Dermis blood vessel endothelial cell (primary cell): Measurements from ENCODE around the gene ZNF683. TPM values are rescaled to one million over a fixed set of nuclear protein-coding genes. Genes with fewer than 3 reads are reported as not detected.
A peak's percentile ranks its signal among the peaks of the same experiment; 100 is the strongest.
"Not testable (repeated sequence)": the region's sequence is repeated elsewhere in the genome, so short reads cannot be mapped to it uniquely, and the experiment has no call there.

Source experiments
- DNase-seq: peaks from one replicate; pipeline ENCODE4 v3.0.0; 2010
- total RNA-seq: library from RNA; depleted of rRNA; stranded (reverse); fragments of >200 nt; gene quantifications from 2 replicates; pipeline ENCODE4 v1.2.3, GENCODE V29; 2014

ZNF683 gene
- total RNA-seq, 1 donor from 2014 or later: not detected

DNA sequence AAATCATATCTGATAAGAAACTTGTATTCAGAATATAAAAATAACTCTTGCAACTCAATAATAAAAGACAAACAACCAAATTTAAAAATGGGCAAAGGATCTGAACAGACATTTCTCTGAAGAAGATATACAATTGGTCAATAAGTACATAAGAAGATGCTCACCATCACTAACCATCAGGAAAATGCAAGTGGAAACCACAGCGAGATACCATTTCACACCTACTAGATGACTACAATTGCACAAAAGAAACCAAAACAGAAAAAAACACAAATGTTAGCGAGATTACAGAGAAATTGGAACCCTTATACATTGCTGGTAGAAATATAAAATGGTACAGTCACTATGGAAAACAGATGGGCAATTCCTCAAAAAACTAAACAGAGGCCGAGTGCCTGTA is 11.5 kb upstream of the ZNF683 start:
- no peak for DNase-seq

DNA sequence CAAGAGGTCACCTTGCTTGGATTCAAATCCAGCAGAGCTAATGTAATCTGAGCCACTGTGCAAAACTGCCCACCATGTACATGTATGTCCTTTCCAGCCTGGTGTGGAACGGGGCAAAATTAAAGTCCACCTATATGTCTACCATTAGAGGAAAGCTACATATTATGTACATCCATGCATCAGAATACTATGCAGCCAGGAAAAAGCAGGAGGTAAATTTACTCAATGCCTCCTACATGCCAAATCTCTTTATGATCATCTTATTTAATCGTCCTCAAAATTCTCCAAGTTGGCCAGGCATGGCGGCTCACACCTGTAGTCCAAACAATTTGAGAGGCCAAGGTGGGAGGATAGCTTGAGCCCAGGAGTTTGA is 6.3 kb upstream of the ZNF683 start:
- no peak for DNase-seq

- peak; percentile 67 for DNase-seq
Measured at GRCh38 chr1:26378088-26378878, 5.7 kb upstream of the ZNF683 start.

- no peak for DNase-seq
Measured at GRCh38 chr1:26376050-26376449, 3.5 kb upstream of the ZNF683 start.

- peak; percentile 34 for DNase-seq
Measured at GRCh38 chr1:26375081-26375480, 2.5 kb upstream of the ZNF683 start.

DNA sequence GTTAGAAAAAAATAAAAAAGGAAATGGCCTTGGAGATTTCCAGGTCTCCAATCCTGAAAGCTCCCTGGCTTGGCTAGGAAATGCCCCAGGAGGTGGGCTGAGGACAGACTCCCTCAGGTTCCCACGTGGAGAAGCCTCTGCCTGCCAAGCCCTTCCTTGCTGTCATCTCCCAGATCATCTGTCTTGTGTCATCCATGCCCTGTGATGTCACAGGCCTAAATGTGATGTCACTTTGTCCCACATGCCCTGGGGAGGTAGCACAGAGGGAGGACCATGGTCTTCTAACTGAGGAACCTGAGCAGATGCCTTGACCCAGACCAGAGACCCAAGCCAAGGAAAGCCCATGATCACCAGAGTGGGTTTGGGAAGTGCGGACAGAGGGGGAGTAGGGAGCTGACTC is 1.8 kb upstream of the ZNF683 start:
- not testable (repeated sequence) for DNase-seq

DNA sequence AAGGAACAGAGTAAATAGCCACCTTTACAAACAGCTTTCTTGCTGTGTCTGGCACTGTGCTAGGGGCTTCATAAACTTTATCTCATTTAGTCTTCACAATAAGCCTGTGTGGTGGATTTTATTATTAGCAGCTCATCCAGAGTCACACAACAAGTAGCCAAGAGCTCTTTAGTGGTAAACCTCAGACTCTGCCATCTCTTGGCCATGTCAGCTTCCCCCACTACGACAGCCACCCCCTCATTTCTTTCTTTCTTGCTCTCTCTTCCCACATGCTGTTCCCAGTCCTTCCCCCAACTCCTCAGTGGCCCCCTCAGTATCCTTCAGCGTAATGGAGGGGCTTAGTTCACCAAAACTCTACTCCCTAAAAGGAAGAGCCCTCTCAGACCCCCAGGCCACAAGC is 1.2 kb upstream of the ZNF683 start:
- no peak for DNase-seq

DNA sequence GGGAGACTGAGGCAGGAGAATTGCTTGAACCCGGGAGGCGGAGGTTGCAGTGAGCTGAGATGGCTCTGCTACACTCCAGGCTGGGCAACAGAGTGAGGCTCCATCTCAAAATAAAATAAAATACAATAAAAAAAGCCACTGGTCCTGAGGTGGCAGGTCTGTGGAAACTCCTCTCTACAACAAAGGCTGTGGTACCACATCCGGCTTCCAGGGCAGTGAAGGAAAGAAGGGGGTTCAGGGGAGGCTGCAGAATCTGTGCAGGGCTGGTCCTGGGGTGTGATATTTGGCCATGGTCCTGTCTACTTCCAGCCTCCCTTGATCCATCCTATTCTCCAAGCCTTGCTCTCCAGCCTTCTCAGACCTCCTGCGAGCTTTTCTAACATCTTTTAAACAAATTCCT is 731 bp upstream of the ZNF683 start:
- no peak for DNase-seq

GRCh38 chr1:26372039-26372438 is 511 bp downstream of the ZNF683 start:
- DNase-seq: no peak

DNA sequence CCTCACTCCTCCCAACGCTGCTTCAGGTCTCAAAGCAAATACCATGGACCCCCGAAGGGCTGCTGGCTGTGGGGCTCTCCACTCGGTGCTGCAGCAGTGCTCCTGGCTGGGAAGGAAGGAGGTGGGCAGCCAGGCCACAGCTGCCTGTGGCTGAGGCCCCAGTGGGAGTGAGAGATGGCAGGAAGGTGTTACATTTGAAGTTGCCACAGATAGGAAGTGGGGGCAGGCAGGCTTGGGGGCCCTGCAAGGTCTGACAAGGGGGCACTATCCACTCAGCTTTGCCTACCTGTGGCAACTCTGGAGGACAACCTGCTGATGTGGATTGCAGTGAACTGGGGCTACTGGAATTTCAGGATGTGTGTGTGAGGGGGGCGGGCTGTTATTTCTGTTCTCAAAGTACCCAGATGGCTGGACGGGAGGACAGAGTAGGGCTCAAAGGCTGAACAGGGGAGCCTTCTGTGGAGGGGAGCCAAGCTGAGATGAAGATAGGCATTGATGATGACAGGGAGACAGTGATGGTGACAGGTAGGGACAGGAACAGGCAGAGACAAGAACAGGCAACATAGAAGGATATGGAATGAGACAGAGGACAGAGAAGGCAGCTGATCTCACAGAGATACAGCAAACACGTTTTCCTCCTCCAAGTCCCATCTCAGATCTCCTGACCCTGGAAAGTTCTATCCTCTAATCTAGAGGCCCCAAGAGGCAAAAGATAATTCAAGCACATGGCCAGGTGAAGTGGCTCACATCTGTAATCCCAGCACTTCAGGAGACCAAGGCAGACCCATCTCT is 1.8 kb downstream of the ZNF683 start:
- DNase-seq: no peak

DNA sequence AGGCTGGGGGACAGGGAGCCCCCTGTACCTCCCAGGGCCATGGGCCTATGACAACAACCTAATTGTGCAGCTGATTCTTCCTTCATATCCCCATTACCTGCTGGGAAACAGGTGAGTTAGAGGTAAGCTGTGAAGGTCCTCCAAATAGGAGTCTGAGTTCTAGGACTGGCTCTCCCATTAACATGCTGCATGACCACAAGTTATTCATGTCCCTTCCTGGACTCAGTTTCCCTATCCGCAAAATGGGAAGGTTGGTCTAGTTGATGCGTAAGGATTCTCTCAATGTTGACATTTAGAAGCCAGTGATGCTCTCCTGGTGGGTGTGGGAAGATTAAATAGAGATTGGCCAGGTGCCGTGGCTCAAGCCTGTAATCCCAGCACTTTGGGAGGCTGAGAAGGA is 4.1 kb downstream of the ZNF683 start:
- no peak for DNase-seq

- no peak for DNase-seq
Measured at GRCh38 chr1:26368006-26368405, 4.5 kb downstream of the ZNF683 start.

GRCh38 chr1:26367441-26367840 is 5.1 kb downstream of the ZNF683 start:
- no peak for DNase-seq

DNA sequence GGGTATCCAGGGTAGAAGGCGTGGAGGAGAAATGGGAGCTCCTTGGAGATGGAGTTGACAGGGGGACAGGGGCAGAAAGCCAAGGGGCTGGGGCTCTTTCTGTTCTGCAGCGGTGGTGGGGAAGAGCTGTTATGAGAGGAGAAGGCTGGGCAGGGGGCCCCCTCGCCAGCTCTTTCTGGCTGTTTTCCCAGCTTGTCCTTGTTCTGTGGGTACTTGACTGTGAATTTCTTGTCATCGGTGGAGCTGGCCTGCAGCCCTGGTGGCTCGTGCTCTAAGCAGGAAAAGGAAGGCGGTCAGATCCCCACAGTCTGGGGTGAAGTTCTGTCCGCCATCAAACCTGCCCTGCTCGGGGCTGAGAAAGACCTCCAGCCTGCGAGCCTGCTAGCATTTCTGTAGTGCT is 7.6 kb downstream of the ZNF683 start:
- no peak for DNase-seq

DNA sequence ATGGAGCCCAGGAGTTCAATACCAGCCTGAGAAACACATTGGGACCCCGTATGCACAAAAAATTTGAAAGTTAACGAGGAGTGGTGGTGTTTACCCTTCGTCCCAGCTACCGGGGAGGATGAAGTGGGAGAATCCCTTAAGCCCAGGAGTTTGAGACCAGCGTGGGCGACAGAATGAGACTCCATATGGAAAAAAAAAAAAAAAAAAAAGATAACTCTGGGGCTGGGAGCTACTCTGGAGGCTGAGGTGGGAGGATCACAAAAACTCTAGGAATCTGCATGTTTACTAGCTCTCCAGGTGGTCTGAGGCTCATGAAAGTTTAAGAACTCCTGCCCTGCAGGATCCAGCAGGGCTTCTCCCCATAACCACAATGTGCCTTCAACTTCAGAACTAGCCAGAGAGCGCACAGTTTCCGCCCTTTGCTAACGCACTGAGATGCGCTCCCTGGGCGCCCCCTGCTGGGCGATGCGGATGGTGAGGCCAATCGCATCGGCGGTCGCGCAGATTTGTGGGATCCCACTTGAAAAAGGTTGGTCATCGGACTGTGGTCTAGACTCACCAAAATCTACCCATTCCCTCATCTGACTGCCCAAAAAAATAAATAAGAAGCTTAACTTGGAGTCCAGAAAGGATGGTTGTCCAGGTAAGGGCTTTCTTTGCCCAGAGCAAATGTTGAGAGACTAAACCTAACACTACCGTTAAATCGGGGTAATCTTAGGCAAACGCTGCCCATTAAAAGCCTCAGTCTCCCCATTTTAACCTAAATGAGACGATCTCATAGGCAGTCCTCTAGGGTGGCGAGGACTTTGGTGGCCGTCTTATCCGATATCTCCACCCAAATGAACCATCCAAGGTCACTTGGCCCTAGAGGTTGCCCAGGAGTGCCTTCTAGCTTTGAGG is 8.8 kb downstream of the ZNF683 start:
- peak; percentile 84 for DNase-seq

DNA sequence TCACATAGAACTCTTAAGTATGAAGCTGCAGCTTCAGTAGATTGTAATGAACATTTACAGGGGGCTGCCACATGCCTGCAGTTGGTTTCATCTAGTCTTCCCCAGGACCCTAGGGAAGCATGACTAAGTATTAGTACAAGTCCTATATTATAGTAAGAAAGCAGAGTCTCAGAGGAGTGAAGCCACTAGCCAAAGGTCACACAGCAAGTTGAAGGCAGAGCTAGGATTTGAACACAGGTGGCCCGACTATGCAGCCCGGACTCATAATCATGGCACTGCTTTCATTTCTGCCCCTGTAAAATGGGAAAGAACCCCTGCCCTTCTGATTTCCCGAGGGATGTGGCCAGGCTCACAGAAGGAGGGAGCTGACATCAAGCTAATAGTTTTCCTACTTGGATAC is 10.2 kb downstream of the ZNF683 start:
- no peak for DNase-seq

DNA sequence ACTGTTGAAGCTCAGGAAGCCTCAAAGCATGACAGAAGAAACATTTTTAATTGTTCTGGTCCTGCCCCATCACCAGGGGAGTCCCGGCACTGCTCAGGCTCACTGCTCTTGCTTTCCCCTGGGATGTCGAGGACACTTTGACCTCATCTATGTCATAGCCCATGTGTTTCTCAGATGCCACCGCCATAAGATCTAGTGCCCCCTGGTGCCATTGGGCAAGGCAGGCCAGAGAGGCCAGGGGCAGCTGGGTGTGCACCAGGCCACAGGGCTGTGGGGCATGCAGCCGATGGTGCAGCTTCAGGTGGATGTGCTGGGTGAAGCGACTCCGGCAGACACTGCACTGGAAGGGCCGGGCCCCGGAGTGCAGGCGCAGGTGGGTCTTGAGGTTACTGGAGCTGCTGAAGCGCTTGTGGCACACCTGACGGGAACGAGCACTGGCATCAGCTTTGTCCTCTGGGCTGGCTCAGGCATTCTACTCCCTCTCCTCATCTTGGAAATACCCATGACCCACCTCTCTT is 10.9 kb downstream of the ZNF683 start:
- no peak for DNase-seq

DNA sequence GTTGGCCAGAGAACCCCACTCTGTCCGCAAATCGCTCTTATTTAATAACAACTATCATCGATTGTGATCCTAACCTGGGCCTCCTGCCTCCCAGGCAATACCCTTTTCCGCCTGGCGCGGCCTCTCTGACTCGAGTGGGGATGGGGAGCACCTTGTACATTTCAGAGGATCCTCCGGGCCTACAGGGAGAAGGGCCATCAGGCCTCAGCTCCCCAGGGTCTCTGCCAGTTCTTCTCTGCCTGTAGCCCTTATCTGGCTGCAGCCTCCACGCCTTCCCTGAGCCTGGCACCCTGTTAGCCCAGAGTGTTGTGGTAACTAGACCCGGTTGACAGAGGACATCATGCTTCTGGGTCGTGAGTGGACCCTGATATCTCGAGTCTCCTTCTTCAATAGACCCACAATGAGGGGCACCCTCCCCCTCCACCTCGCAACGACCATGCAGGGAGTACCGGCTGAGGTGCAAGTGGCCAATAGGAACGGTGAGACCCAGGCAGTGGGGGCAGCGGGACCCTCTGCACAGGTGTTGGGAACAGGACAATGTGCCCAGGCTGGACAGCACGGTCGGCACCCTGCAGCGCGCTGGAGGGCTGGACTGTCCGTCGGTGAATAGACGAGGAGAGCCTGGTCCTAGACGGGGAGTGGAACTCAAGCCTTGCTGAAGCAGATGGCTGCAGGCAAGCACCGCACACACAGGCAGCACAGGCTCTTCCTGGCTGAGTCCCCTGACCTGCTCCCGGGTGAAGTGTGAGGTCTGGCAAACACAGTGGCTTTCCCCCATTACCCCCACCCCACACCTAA is 11.5 kb downstream of the ZNF683 start:
- DNase-seq: no peak

DNA sequence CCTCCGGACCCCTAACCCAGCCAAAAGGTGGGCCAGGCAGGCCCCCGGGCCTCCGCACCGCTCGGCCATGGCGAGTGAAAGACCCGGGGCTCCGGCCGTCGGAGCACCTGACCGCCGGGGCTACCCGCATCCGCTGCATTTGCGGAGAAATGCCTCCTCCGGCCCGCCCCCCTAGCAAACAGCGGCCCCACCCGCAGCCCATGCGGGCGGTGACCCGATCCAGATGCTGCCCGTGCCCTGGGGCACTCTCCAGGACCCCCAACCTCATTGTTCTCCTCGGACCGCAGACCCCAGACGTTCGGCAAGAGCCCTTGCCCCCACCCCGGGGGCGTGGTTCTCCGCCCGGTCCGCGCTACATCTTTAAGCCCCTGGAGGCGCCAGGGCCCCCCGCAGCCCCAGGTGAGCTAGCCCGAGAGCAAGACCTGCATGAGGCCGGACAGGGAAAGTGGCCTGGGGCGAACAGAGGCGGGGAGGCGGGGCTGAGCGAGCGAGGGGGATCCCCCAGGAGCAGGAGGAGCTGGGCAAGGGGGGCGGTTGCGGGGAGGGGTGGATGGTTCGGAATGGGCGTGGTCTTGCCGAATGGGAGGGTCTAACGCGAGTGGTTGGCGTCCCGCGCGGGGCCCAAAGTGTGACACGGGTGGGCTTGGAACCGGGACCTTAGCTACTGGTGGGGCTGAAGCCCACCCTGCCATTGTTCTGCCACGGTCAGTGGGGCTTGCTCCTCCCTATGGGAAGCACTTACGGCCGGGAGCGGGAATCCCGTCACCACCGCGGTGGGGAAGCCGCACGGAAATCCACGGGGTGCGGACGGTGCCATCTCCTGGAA is 12.4 kb downstream of the ZNF683 start:
- no peak for DNase-seq

DNA sequence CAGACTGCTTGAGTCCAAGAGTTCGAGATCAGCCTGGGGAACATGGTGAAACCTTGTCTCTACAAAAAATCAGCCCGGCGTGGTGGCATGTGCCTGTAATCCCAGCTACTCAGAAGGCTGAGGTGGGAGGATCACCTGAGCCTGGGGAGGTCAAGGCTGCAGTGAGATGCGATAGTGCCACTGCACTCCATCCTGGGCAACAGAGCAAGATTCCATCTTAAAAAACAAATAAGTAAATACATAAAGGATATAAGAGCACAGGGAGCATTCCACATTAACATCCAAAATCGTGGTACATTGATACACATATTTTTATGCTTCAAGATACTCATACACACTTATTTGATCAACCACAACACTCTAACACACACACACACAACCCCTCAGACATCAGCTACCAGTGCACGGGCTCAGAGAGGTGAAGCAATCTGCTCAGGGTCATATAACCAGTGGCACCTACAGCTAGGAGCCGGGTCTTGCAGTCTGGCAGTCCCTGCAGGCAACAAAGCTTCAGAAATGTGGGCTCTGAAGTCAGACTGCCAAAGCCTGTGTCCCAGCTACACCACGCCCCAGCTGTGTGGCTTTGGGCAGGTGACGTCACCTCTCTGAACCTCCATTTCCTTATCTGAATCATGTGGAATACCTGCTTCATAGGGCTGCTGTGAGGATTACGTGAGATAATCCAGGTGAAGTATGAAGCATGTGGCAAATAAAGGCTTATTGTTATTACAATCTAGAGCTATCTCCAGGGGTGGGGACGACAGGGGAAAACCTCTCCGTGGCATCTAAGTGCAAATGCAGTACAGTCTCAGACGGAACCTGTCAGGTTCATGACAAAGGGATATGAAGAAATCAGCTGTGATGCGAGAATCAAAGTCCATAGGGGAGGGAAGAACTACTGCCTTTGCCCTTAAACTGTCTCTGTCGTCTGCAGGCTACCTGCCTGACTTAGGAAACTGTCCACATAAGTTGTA is 13.9 kb downstream of the ZNF683 start:
- no peak for DNase-seq
